ENCODE results near the gene ZNF593OS. TPM values are rescaled to one million over a fixed set of nuclear protein-coding genes. Genes with fewer than 3 reads are reported as not detected.
A peak's percentile ranks its signal among the peaks of the same experiment; 100 is the strongest.

Gene ZNF593OS
- 0.10 TPM in 1 of 2 replicates, not detected in the other for total RNA-seq
- 0.45 and 2.1 TPM in 2 replicates for polyA plus RNA-seq

GRCh38 chr1:26171084-26172072, at the start of gene ZNF593OS:
TSS of gene ZNF593OS (minus strand) at chr1:26171832. CDS start at chr1:26171661, 171 bp downstream.
- Histone ChIP-seq H3K27me3 (no peaks in the 10 kb centered on the region), H4K20me1 (ENCODE audit: insufficient read depth, poor library complexity, severe bottlenecking) (no peaks in the 10 kb centered on the region), H3K36me3 (replicated peaks; ENCODE audit: insufficient read depth, low read depth) (no peaks in the 10 kb centered on the region), H2AFZ (no peak within 1 kb of the TSS), H3K9me2 (replicated peaks; ENCODE audit: insufficient read depth) (no peaks in the 10 kb centered on the region), H3K79me2 (peaks cover 12% of the 10 kb centered on the region), H3K4me1 (ENCODE audit: insufficient read depth) (peaks cover 8% of the 10 kb centered on the region), H3K27ac (no peak within 1 kb of the TSS), H3K4me2 (peak within 1 kb of the TSS; percentile 91), H3K4me3 (no peak within 1 kb of the TSS), H3K9me3 (ENCODE audit: low read depth) (no peaks in the 10 kb centered on the region)
- 92% methylated on average over 34 of the region's 34 CpGs for WGBS (ENCODE audit: low lambda C conversion rate, missing lambda C conversion rate)
- no peak for TF ChIP-seq CTCF (IDR thresholded peaks at IDR 0.05; ENCODE audit: poor library complexity)
- no peak for TF ChIP-seq EZH2phosphoT487 (IDR thresholded peaks at IDR 0.05; ENCODE audit: low read depth, severe bottlenecking, unreplicated experiment)
- peak; percentile 5 for DNase-seq (ENCODE audit: low spot score)

- TF ChIP-seq EZH2 (IDR thresholded peaks at IDR 0.05; ENCODE audit: borderline replicate concordance) (no peak), CTCF (IDR thresholded peaks at IDR 0.05; ENCODE audit: poor library complexity) (no peak), EZH2phosphoT487 (IDR thresholded peaks at IDR 0.05; ENCODE audit: low read depth, severe bottlenecking, unreplicated experiment) (no peak)
- DNase-seq (ENCODE audit: low spot score), result no peak
- H3K4me3 ChIP-seq, result no peak overlapping the region
- no peaks in the 10 kb centered on the region for H3K27me3 ChIP-seq
- H3K9me2 ChIP-seq (replicated peaks; ENCODE audit: insufficient read depth), result no peaks in the 10 kb centered on the region
- no peak overlapping the region for H3K27ac ChIP-seq
- no peak overlapping the region for H2AFZ ChIP-seq
- WGBS (ENCODE audit: low lambda C conversion rate, missing lambda C conversion rate), result 89% methylated on average over 2 of the region's 2 CpGs
- no peak overlapping the region for H3K4me2 ChIP-seq
- no peaks in the 10 kb centered on the region for H3K79me2 ChIP-seq
- no peaks in the 10 kb centered on the region for H3K4me1 ChIP-seq (ENCODE audit: insufficient read depth)
- H4K20me1 ChIP-seq (ENCODE audit: insufficient read depth, poor library complexity, severe bottlenecking), result no peaks in the 10 kb centered on the region
- no peaks in the 10 kb centered on the region for H3K36me3 ChIP-seq (replicated peaks; ENCODE audit: insufficient read depth, low read depth)
- no peaks in the 10 kb centered on the region for H3K9me3 ChIP-seq (ENCODE audit: low read depth)
Measured at GRCh38 chr1:26221094-26221493, 49.5 kb upstream of the ZNF593OS start.

GRCh38 chr1:26220199-26220912, 48.7 kb upstream of the ZNF593OS start:
- TF ChIP-seq EZH2phosphoT487 (IDR thresholded peaks at IDR 0.05; ENCODE audit: low read depth, severe bottlenecking, unreplicated experiment) (no peak), EZH2 (IDR thresholded peaks at IDR 0.05; ENCODE audit: borderline replicate concordance) (no peak), CTCF (IDR thresholded peaks at IDR 0.05; ENCODE audit: poor library complexity) (no peak)
- H3K4me2 ChIP-seq, result no peak overlapping the region

More at GRCh38 chr1:26220199-26220912, 48.7 kb upstream of the ZNF593OS start:
- Histone ChIP-seq H3K9me2 (replicated peaks; ENCODE audit: insufficient read depth) (no peaks in the 10 kb centered on the region), H3K27me3 (no peaks in the 10 kb centered on the region), H3K9me3 (ENCODE audit: low read depth) (no peaks in the 10 kb centered on the region), H3K27ac (no peak overlapping the region), H3K36me3 (replicated peaks; ENCODE audit: insufficient read depth, low read depth) (no peaks in the 10 kb centered on the region), H4K20me1 (ENCODE audit: insufficient read depth, poor library complexity, severe bottlenecking) (no peaks in the 10 kb centered on the region), H3K4me1 (ENCODE audit: insufficient read depth) (no peaks in the 10 kb centered on the region), H3K79me2 (no peaks in the 10 kb centered on the region), H2AFZ (no peak overlapping the region), H3K4me3 (no peak overlapping the region)
- WGBS (ENCODE audit: low lambda C conversion rate, missing lambda C conversion rate), result 83% methylated on average over 27 of the region's 27 CpGs
- DNase-seq (ENCODE audit: low spot score), result no peak
